SK-N-MC (cell line): Measurements from ENCODE around the gene AMN.

Experiments used
- DNase-seq: peaks from one replicate; pipeline ENCODE4 v3.0.0-alpha.2; 2011; ENCODE audit warnings: low read depth, low spot score
- H3K27ac ChIP-seq: fragments of 200-600 bp; sonication (generic); 2 replicates; pipeline ENCODE4 v1.5.1; 2016; ENCODE audit warnings: mixed run types
- H3K36me3 ChIP-seq: fragments of 200-600 bp; sonication (generic); 2 replicates; pipeline ENCODE4 v1.6.1; 2017; ENCODE audit warnings: antibody characterized with exemption, low read length, mixed read lengths; ENCODE audit not compliant: insufficient read depth
- H3K4me3 ChIP-seq: fragments of 200-600 bp; sonication (generic); 2 replicates; pipeline ENCODE4 v1.5.1; 2016
- H3K9ac ChIP-seq: fragments of 200-600 bp; sonication (generic); 2 replicates; pipeline ENCODE4 v1.8.0; 2017; ENCODE audit warnings: mixed run types, mixed read lengths; ENCODE audit not compliant: insufficient read length
- H3K9me3 ChIP-seq: fragments of 200-600 bp; sonication (generic); 2 replicates; pipeline ENCODE4 v1.6.1; 2017; ENCODE audit warnings: low read depth, mild to moderate bottlenecking, antibody characterized with exemption, low read length, moderate library complexity, mixed read lengths
- EZH2 ChIP-seq: fragments of 200-600 bp; sonication (generic); IDR thresholded peaks from one replicate; pipeline ENCODE4 v1.6.1; 2017; ENCODE audit warnings: antibody characterized with exemption
- FOXP2 ChIP-seq: optimal IDR thresholded peaks from 2 replicates; pipeline ENCODE3; 2011; ENCODE audit warnings: mild to moderate bottlenecking, moderate library complexity; ENCODE audit not compliant: insufficient read depth; ENCODE audit errors: extremely low read length, control extremely low read depth
- POLR2AphosphoS5 ChIP-seq: IDR thresholded peaks from 2 replicates; pipeline ENCODE4 v1.6.1; 2012; ENCODE audit warnings: mild to moderate bottlenecking, low read depth, low read length, borderline replicate concordance

AMN gene

GRCh38 chr14:102928412-102929240 is 6.2 kb downstream of the AMN start:
- Histone ChIP-seq H3K36me3 (peaks cover 10% of the 10 kb centered on the region; the same call in 1 of the 2 replicates), H3K9ac (peak overlapping the region; percentile 79), H3K9me3 (no peaks in the 10 kb centered on the region), H3K4me3 (peak overlapping the region; percentile 91), H3K27ac (no peak overlapping the region)
- no peak for DNase-seq
- TF ChIP-seq EZH2 (no peak), POLR2AphosphoS5 (peak; percentile 67)

- Histone ChIP-seq H3K36me3 (peaks cover 13% of the 10 kb centered on the region; the same call in 1 of the 2 replicates), H3K27ac (no peak overlapping the region), H3K9ac (peak overlapping the region; percentile 79), H3K4me3 (peak overlapping the region; percentile 91), H3K9me3 (no peaks in the 10 kb centered on the region)
- TF ChIP-seq EZH2 (no peak), POLR2AphosphoS5 (0 out of 2 replicates have a peak, but pooled peaks have one; percentile 12)
- no peak for DNase-seq
Observed at GRCh38 chr14:102929241-102930137, 7.0 kb downstream of the AMN start.

GRCh38 chr14:102930138-102930752 is 7.8 kb downstream of the AMN start:
- DNase-seq, result no peak
- no peak overlapping the region for H3K27ac ChIP-seq
- no peak for TF ChIP-seq POLR2AphosphoS5
- no peak for TF ChIP-seq FOXP2
- no peak for TF ChIP-seq EZH2
- H3K4me3 ChIP-seq, result peak overlapping the region; percentile 91
- peak overlapping the region; percentile 79 for H3K9ac ChIP-seq
- H3K36me3 ChIP-seq, result peaks cover 13% of the 10 kb centered on the region; the same call in 1 of the 2 replicates
- H3K9me3 ChIP-seq, result no peaks in the 10 kb centered on the region

- Histone ChIP-seq H3K27ac (no peak overlapping the region), H3K9ac (no peak overlapping the region), H3K9me3 (no peaks in the 10 kb centered on the region), H3K36me3 (peaks cover 13% of the 10 kb centered on the region; the same call in 1 of the 2 replicates), H3K4me3 (peak overlapping the region; percentile 91)
- DNase-seq, result no peak
- TF ChIP-seq EZH2 (no peak), FOXP2 (no peak), POLR2AphosphoS5 (no peak)
Observed at GRCh38 chr14:102930753-102931579, 8.5 kb downstream of the AMN start.

- DNase-seq, result no peak
- H3K36me3 ChIP-seq, result peaks cover 13% of the 10 kb centered on the region; the same call in 1 of the 2 replicates
- H3K9ac ChIP-seq, result no peak overlapping the region
- no peak overlapping the region for H3K27ac ChIP-seq
- H3K9me3 ChIP-seq, result no peaks in the 10 kb centered on the region
- TF ChIP-seq POLR2AphosphoS5, result no peak; the same call in 1 of the 2 replicates
- no peak for TF ChIP-seq EZH2
- TF ChIP-seq FOXP2, result no peak
- no peak overlapping the region for H3K4me3 ChIP-seq
Observed at GRCh38 chr14:102931580-102932285, 9.3 kb downstream of the AMN start.

GRCh38 chr14:102932484-102933248 is 10.2 kb downstream of the AMN start:
- no peak for DNase-seq
- TF ChIP-seq POLR2AphosphoS5 (no peak; the same call in 1 of the 2 replicates), FOXP2 (no peak)
- Histone ChIP-seq H3K27ac (peak overlapping the region; percentile 78), H3K4me3 (no peak overlapping the region), H3K9me3 (no peaks in the 10 kb centered on the region), H3K9ac (no peak overlapping the region), H3K36me3 (peaks cover 13% of the 10 kb centered on the region; the same call in 1 of the 2 replicates)
